ENCODE results near the gene SIPA1L3. TPM values are rescaled to one million over a fixed set of nuclear protein-coding genes. Genes with fewer than 3 reads are reported as not detected.
A peak's percentile ranks its signal among the peaks of the same experiment; 100 is the strongest.

The SIPA1L3 gene
- total RNA-seq, 1 donor from 2014 or later: 26.9 TPM

GRCh38 chr19:38032951-38033350, 125.9 kb downstream of the SIPA1L3 start:
- H4K20me1 ChIP-seq (ENCODE audit: insufficient read depth, low read length): no peaks in the 10 kb centered on the region
- H3K79me2 ChIP-seq (ENCODE audit: insufficient read depth, low read length): peaks cover 30% of the 10 kb centered on the region
- H3K9me3 ChIP-seq (ENCODE audit: insufficient read depth, low read depth, low read length): no peaks in the 10 kb centered on the region
- H3K4me1 Mint-ChIP-seq (ENCODE audit: low read depth, unreplicated experiment): peaks cover 23% of the 10 kb centered on the region
- peak overlapping the region; percentile 97 for H3K27ac ChIP-seq (ENCODE audit: low read depth, low read length)
- no peaks in the 10 kb centered on the region for H3K36me3 ChIP-seq (ENCODE audit: insufficient read depth, low read length)
- no peak overlapping the region for H3K4me3 Mint-ChIP-seq (ENCODE audit: unreplicated experiment)
- H3K4me1 ChIP-seq (ENCODE audit: insufficient read depth, low read length): peaks cover 61% of the 10 kb centered on the region
- no peaks in the 10 kb centered on the region for H3K27me3 Mint-ChIP-seq (ENCODE audit: low read depth, unreplicated experiment)
- H3K4me3 ChIP-seq (ENCODE audit: insufficient read depth, low read depth, low read length): no peak overlapping the region
- H3K36me3 Mint-ChIP-seq (ENCODE audit: low read depth, unreplicated experiment): peaks cover 9% of the 10 kb centered on the region
- H3K27me3 ChIP-seq (ENCODE audit: insufficient read depth, low read length): no peaks in the 10 kb centered on the region
- no peak for TF ChIP-seq EZH2 (IDR thresholded peaks at IDR 0.05; ENCODE audit: insufficient read depth, low read length)
- TF ChIP-seq, protein P1, sequence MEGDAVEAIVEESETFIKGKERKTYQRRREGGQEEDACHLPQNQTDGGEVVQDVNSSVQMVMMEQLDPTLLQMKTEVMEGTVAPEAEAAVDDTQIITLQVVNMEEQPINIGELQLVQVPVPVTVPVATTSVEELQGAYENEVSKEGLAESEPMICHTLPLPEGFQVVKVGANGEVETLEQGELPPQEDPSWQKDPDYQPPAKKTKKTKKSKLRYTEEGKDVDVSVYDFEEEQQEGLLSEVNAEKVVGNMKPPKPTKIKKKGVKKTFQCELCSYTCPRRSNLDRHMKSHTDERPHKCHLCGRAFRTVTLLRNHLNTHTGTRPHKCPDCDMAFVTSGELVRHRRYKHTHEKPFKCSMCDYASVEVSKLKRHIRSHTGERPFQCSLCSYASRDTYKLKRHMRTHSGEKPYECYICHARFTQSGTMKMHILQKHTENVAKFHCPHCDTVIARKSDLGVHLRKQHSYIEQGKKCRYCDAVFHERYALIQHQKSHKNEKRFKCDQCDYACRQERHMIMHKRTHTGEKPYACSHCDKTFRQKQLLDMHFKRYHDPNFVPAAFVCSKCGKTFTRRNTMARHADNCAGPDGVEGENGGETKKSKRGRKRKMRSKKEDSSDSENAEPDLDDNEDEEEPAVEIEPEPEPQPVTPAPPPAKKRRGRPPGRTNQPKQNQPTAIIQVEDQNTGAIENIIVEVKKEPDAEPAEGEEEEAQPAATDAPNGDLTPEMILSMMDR (IDR thresholded peaks at IDR 0.05; ENCODE audit: insufficient read depth, low read depth, low read length): no peak
- no peak overlapping the region for H3K27ac Mint-ChIP-seq (ENCODE audit: unreplicated experiment)
- FAIRE-seq: no peak
- no peak for DNase-seq (ENCODE audit: low read depth)
- no peak overlapping the region for H2AFZ ChIP-seq (ENCODE audit: low read depth, low read length)
- peaks cover 5% of the 10 kb centered on the region for H3K9me3 Mint-ChIP-seq (ENCODE audit: unreplicated experiment)
- no peak overlapping the region for H3K4me2 ChIP-seq (ENCODE audit: low read length)
- peak overlapping the region; percentile 79 for H3K9ac ChIP-seq (ENCODE audit: low read length)

DNA sequence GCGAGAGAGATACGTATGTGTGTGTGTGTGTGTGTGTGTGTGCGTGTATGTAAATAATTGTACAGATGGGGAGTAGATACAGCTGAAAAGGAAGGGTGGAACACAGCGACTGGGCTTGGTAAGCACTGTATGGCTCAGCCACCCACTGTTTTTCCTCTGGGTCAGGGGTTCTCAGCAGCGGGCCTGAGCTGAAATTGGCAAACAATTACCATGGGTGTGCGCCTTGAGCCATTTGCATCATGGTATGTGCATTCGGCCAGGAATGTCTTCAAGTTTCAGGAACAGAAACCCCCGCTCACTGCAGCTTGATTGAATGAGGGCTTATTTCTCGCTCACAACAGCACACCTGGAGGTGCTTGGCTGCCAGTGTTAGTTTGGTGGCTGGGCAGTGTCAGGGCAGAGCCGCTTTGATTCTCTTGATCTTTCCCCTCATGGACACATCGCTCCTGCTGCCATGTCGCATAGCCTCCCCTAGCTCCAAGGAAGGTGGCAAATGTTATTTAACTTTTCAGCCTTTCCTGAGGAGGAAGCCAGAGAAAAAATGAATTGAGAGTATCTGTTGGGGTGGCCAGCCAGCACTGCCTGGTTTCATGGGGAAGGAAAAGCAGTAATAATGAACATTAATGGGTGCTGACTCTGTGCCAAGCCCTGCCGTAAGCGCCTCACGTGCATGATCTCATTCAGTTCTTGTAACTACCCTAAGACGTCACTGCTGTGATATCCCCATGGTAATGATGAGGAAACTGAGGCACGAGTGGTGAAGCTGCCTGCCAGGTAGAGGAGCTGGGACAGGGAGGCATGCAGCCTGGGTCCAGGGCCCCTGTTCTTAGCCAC, 126.9 kb downstream of the SIPA1L3 start:
- Mint-ChIP-seq H3K36me3 (ENCODE audit: low read depth, unreplicated experiment) (peaks cover 10% of the 10 kb centered on the region), H3K27ac (ENCODE audit: unreplicated experiment) (peak overlapping the region; percentile 42), H3K4me1 (ENCODE audit: low read depth, unreplicated experiment) (peaks cover 23% of the 10 kb centered on the region), H3K4me3 (ENCODE audit: unreplicated experiment) (no peak overlapping the region), H3K27me3 (ENCODE audit: low read depth, unreplicated experiment) (no peaks in the 10 kb centered on the region), H3K9me3 (ENCODE audit: unreplicated experiment) (peaks cover 5% of the 10 kb centered on the region)
- Histone ChIP-seq H3K27me3 (ENCODE audit: insufficient read depth, low read length) (no peaks in the 10 kb centered on the region), H4K20me1 (ENCODE audit: insufficient read depth, low read length) (no peaks in the 10 kb centered on the region), H3K27ac (ENCODE audit: low read depth, low read length) (peak overlapping the region; percentile 97), H3K79me2 (ENCODE audit: insufficient read depth, low read length) (peaks cover 28% of the 10 kb centered on the region), H3K4me3 (ENCODE audit: insufficient read depth, low read depth, low read length) (no peak overlapping the region), H3K9ac (ENCODE audit: low read length) (peak overlapping the region; percentile 79), H3K4me1 (ENCODE audit: insufficient read depth, low read length) (peaks cover 61% of the 10 kb centered on the region), H3K9me3 (ENCODE audit: insufficient read depth, low read depth, low read length) (no peaks in the 10 kb centered on the region), H2AFZ (ENCODE audit: low read depth, low read length) (no peak overlapping the region), H3K36me3 (ENCODE audit: insufficient read depth, low read length) (no peaks in the 10 kb centered on the region), H3K4me2 (ENCODE audit: low read length) (peak overlapping the region; percentile 62)
- DNase-seq (ENCODE audit: low read depth) (peak; percentile 77), FAIRE-seq (no peak)
- TF ChIP-seq EZH2 (IDR thresholded peaks at IDR 0.05; ENCODE audit: insufficient read depth, low read length): no peak
- TF ChIP-seq, protein P1 (IDR thresholded peaks at IDR 0.05; ENCODE audit: insufficient read depth, low read depth, low read length): no peak

DNA sequence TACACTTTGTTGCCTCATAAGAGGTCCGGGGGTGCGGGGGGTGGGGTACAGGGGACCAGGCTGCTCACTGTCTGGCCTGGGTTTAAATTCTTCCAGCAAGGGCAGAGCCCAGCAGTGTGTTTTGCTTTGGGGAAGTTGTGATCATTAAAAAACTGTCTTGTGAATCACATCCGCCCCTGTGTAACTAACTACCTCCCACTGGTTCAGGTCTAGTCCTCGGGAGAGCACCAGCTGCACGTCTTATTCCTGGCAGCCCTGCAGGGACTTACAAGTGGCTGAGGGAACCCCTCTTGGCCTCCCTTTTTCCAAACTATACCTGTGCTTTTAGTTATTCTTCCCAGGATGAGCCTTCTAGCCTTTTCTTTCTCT, 127.5 kb downstream of the SIPA1L3 start:
- Histone ChIP-seq H3K79me2 (ENCODE audit: insufficient read depth, low read length) (peaks cover 30% of the 10 kb centered on the region), H3K27ac (ENCODE audit: low read depth, low read length) (peak overlapping the region; percentile 97), H3K27me3 (ENCODE audit: insufficient read depth, low read length) (no peaks in the 10 kb centered on the region), H4K20me1 (ENCODE audit: insufficient read depth, low read length) (no peaks in the 10 kb centered on the region), H2AFZ (ENCODE audit: low read depth, low read length) (no peak overlapping the region), H3K36me3 (ENCODE audit: insufficient read depth, low read length) (no peaks in the 10 kb centered on the region), H3K4me3 (ENCODE audit: insufficient read depth, low read depth, low read length) (no peak overlapping the region), H3K4me2 (ENCODE audit: low read length) (peak overlapping the region; percentile 62), H3K9ac (ENCODE audit: low read length) (peak overlapping the region; percentile 79), H3K4me1 (ENCODE audit: insufficient read depth, low read length) (peaks cover 61% of the 10 kb centered on the region), H3K9me3 (ENCODE audit: insufficient read depth, low read depth, low read length) (no peaks in the 10 kb centered on the region)
- FAIRE-seq (peak; percentile 5), DNase-seq (ENCODE audit: low read depth) (peak; percentile 86)
- Mint-ChIP-seq H3K4me3 (ENCODE audit: unreplicated experiment) (no peak overlapping the region), H3K36me3 (ENCODE audit: low read depth, unreplicated experiment) (peaks cover 10% of the 10 kb centered on the region), H3K27ac (ENCODE audit: unreplicated experiment) (no peak overlapping the region), H3K27me3 (ENCODE audit: low read depth, unreplicated experiment) (no peaks in the 10 kb centered on the region), H3K4me1 (ENCODE audit: low read depth, unreplicated experiment) (peaks cover 23% of the 10 kb centered on the region), H3K9me3 (ENCODE audit: unreplicated experiment) (peaks cover 5% of the 10 kb centered on the region)
- no peak for TF ChIP-seq EZH2 (IDR thresholded peaks at IDR 0.05; ENCODE audit: insufficient read depth, low read length)
- TF ChIP-seq, protein P1 (IDR thresholded peaks at IDR 0.05; ENCODE audit: insufficient read depth, low read depth, low read length): no peak
